Aorta (tissue), 5 donors: ENCODE results near the gene ALKBH4. TPM values are rescaled to one million over a fixed set of nuclear protein-coding genes. Genes with fewer than 3 reads are reported as not detected.

Experiments used
- ATAC-seq: fragments of 200-7000 bp; cut with Tn5 transposase; one replicate; pipeline ENCODE4 v1.9.1; 2022; ENCODE audit warnings: moderate library complexity; ENCODE audit not compliant: low FRiP score
- DNase-seq, 2 donors: peaks; one replicate each; pipeline ENCODE4 v3.0.0-alpha.2; 2020
- H3K27ac ChIP-seq, 2 donors: one replicate each; pipeline ENCODE4 v1.5.1; 2013; ENCODE audit warnings: low read length in 2 of 2, mild to moderate bottlenecking in 2 of 2, moderate library complexity in 2 of 2, control low read depth in 1 of 2, inconsistent platforms in 1 of 2, low read depth in 1 of 2
- H3K27me3 ChIP-seq, 2 donors: one replicate each; pipeline ENCODE4 v1.6.1; 2013; ENCODE audit warnings: control low read depth in 1 of 2, low read length in 1 of 2, mild to moderate bottlenecking in 1 of 2, moderate library complexity in 1 of 2; ENCODE audit not compliant: insufficient read depth in 2 of 2, control insufficient read depth in 1 of 2
- H3K36me3 ChIP-seq, 2 donors: one replicate each; pipeline ENCODE4 v1.6.1; 2013; ENCODE audit warnings: control low read depth in 1 of 2, low read length in 1 of 2, mild to moderate bottlenecking in 1 of 2; ENCODE audit not compliant: insufficient read depth in 2 of 2, control insufficient read depth in 1 of 2
- H3K4me1 ChIP-seq, 2 donors: one replicate each; pipeline ENCODE4 v1.6.1; 2013; ENCODE audit warnings: low read length in 2 of 2, control low read depth in 1 of 2, mild to moderate bottlenecking in 1 of 2, moderate library complexity in 1 of 2; ENCODE audit not compliant: insufficient read depth in 2 of 2, control insufficient read depth in 1 of 2
- H3K4me3 ChIP-seq, 2 donors: one replicate each; pipeline ENCODE4 v1.5.1; 2013; ENCODE audit warnings: low read length in 2 of 2, control low read depth in 1 of 2, mild to moderate bottlenecking in 1 of 2
- H3K9me3 ChIP-seq: one replicate; pipeline ENCODE4 v1.6.1; 2013; ENCODE audit warnings: mild to moderate bottlenecking, low read length; ENCODE audit not compliant: control insufficient read depth
- WGBS, 2 donors: extraction: QIAGEN DNeasy Blood & Tissue Kit; methylation state at CpG; one replicate each; pipeline ENCODE4 v1.1.7; 2013; 5-methylcytosine and 5-hydroxymethylcytosine counted together
- intact Hi-C, 2 donors: fragments of 100-400 bp; cut with DNase I; formaldehyde crosslinking; loops; one replicate each; pipeline versions ENCODE4 v1.14.2 to v1.15.0; 2022
- polyA plus RNA-seq, 2 donors: library from polyadenylated mRNA; stranded (reverse); fragments of 200-250 nt; gene quantifications; one replicate each; pipeline ENCODE4 v1.2.3, GENCODE V29; 2013
- total RNA-seq, 2 donors: library from RNA; stranded (reverse); fragmentation: NEBNext Ultra II Directional; extraction: Animal tissue kit (Norgen Biotek cat#: 25700); gene quantifications; one replicate each; pipeline ENCODE4 v1.2.1, GENCODE V29; 2021
- donor health status: healthy with polysubstance abuse.
- donor health status: Bipolar disorder and iron deficiency.
- donor health status: DM: no; HTN: no; CAD: no.
- donor health status: DM: no; HTN: no; CAD: no.
- donor health status: DM: yes; HTN: yes; CAD: no.

The ALKBH4 gene
- total and polyA plus RNA-seq, 4 donors = 6.1 to 10.2 (median 8.9) TPM

GRCh38 chr7:102436118-102436517 lies 28.5 kb downstream of the ALKBH4 start:
- H3K4me3 ChIP-seq = no peak overlapping the region
- intact Hi-C loops = no loop called here
- no peak for ATAC-seq
- H3K4me1 ChIP-seq = no peaks in the 10 kb centered on the region
- H3K27me3 ChIP-seq = no peaks in the 10 kb centered on the region
- H3K27ac ChIP-seq = no peak overlapping the region
- no peaks in the 10 kb centered on the region for H3K36me3 ChIP-seq
- DNase-seq = no peak
- H3K9me3 ChIP-seq = no peaks in the 10 kb centered on the region
- 92 to 93% methylated on average over 10 of the region's 10 CpGs for WGBS, 2 donors

- 28% methylated on average over 9 of the region's 9 CpGs for WGBS, 2 donors
- DNase-seq (no peak), ATAC-seq (no peak)
- no peaks in the 10 kb centered on the region for H3K36me3 ChIP-seq
- no peak overlapping the region for H3K27ac ChIP-seq
- no peaks in the 10 kb centered on the region for H3K9me3 ChIP-seq
- peak overlapping the region; percentile 54 to 73 for H3K4me3 ChIP-seq
- H3K27me3 ChIP-seq = no peaks in the 10 kb centered on the region
- intact Hi-C loops = no loop called here
- no peaks in the 10 kb centered on the region for H3K4me1 ChIP-seq
Observed at GRCh38 chr7:102434039-102434486, 30.6 kb downstream of the ALKBH4 start.

GRCh38 chr7:102433219-102434038 lies 31.2 kb downstream of the ALKBH4 start, which contains the start of gene ORAI2:
TSS of gene ORAI2 (plus strand) at chr7:102433575. CDS start at chr7:102438957, 5,382 bp downstream.
- intact Hi-C loops = no loop called here
- Histone ChIP-seq H3K27me3 (no peaks in the 10 kb centered on the region), H3K9me3 (no peaks in the 10 kb centered on the region), H3K4me1 (no peaks in the 10 kb centered on the region), H3K4me3 (peak within 1 kb of the TSS; percentile 54 to 73), H3K27ac (no peak within 1 kb of the TSS), H3K36me3 (no peaks in the 10 kb centered on the region)
- DNase-seq (peak; percentile 90 to 95), ATAC-seq (peak; percentile 91)
- WGBS, 2 donors = 1% methylated on average over 34 to 90 of the region's 90 CpGs

- H3K4me1 ChIP-seq = no peaks in the 10 kb centered on the region
- no peak for DNase-seq
- ATAC-seq = peak; percentile 60
- H3K9me3 ChIP-seq = no peaks in the 10 kb centered on the region
- no peaks in the 10 kb centered on the region for H3K27me3 ChIP-seq
- H3K4me3 ChIP-seq = peak overlapping the region; percentile 54 to 73
- H3K36me3 ChIP-seq = no peaks in the 10 kb centered on the region
- intact Hi-C loops = no loop called here
- H3K27ac ChIP-seq = no peak overlapping the region
- 24 to 27% methylated on average over 27 of the region's 27 CpGs for WGBS, 2 donors
Observed at GRCh38 chr7:102432442-102433218, 32.0 kb downstream of the ALKBH4 start.

GRCh38 chr7:102431617-102432298 lies 32.9 kb downstream of the ALKBH4 start:
- intact Hi-C loops = no loop called here

GRCh38 chr7:102429141-102429899 lies 35.3 kb downstream of the ALKBH4 start:
- intact Hi-C loops = no loop called here
- H3K4me1 ChIP-seq = no peaks in the 10 kb centered on the region

More at GRCh38 chr7:102431617-102432298, 32.9 kb downstream of the ALKBH4 start:
- no peak for DNase-seq
- no peak overlapping the region for H3K4me3 ChIP-seq
- H3K4me1 ChIP-seq = no peaks in the 10 kb centered on the region
- no peaks in the 10 kb centered on the region for H3K27me3 ChIP-seq
- no peaks in the 10 kb centered on the region for H3K9me3 ChIP-seq
- ATAC-seq = no peak
- no peaks in the 10 kb centered on the region for H3K36me3 ChIP-seq
- H3K27ac ChIP-seq = no peak overlapping the region
- 58 to 66% methylated on average over 17 of the region's 17 CpGs for WGBS, 2 donors

GRCh38 chr7:102427019-102427405 lies 37.7 kb downstream of the ALKBH4 start:
- no peak for ATAC-seq
- H3K27me3 ChIP-seq = no peaks in the 10 kb centered on the region
- intact Hi-C loops = no loop called here

More at GRCh38 chr7:102429141-102429899, 35.3 kb downstream of the ALKBH4 start:
- Histone ChIP-seq H3K36me3 (peaks cover 0 to 2% of the 10 kb centered on the region in 2 donors), H3K27me3 (no peaks in the 10 kb centered on the region), H3K9me3 (no peaks in the 10 kb centered on the region), H3K4me3 (no peak overlapping the region), H3K27ac (no peak overlapping the region)
- ATAC-seq (no peak), DNase-seq (no peak)
- 86 to 90% methylated on average over 9 to 10 of the region's 10 CpGs for WGBS, 2 donors

More at GRCh38 chr7:102427019-102427405, 37.7 kb downstream of the ALKBH4 start:
- Histone ChIP-seq H3K27ac (no peak overlapping the region), H3K4me3 (no peak overlapping the region), H3K9me3 (no peaks in the 10 kb centered on the region), H3K4me1 (no peaks in the 10 kb centered on the region), H3K36me3 (peaks cover 0 to 2% of the 10 kb centered on the region in 2 donors)
- DNase-seq = no peak
- WGBS, 2 donors = 90 to 91% methylated on average over 5 of the region's 5 CpGs
